HepG2 (cell line): ENCODE data around the gene SLC25A11. TPM values are rescaled to one million over a fixed set of nuclear protein-coding genes. Genes with fewer than 3 reads are reported as not detected.

ENCODE experiments used
- ARNT2 ChIP-seq: sonication (generic); formaldehyde crosslinking; IDR thresholded peaks from 2 replicates; pipeline ENCODE4 v1.8.0; 2022; ENCODE audit warnings: mild to moderate bottlenecking, low read depth, missing genetic modification reagents, moderate library complexity
- ATF1 ChIP-seq: IDR thresholded peaks from 2 replicates; pipeline ENCODE4 v1.6.1; 2016; ENCODE audit warnings: mild to moderate bottlenecking, control low read depth
- HDAC1 ChIP-seq: sonication (generic); formaldehyde crosslinking; IDR thresholded peaks from 2 replicates; pipeline ENCODE4 v1.5.1; 2020; ENCODE audit warnings: mild to moderate bottlenecking, missing genetic modification reagents
- HNF4A ChIP-seq: sonication (generic); formaldehyde crosslinking; IDR thresholded peaks from 2 replicates; pipeline ENCODE4 v1.4.0; 2020; ENCODE audit warnings: missing genetic modification reagents
- MTA1 ChIP-seq: sonication (generic); formaldehyde crosslinking; IDR thresholded peaks from 2 replicates; pipeline ENCODE4 v1.4.0; 2020; ENCODE audit warnings: missing genetic modification reagents, mild to moderate bottlenecking, borderline replicate concordance
- PRMT3 ChIP-seq: sonication (generic); formaldehyde crosslinking; IDR thresholded peaks from 2 replicates; pipeline ENCODE4 v1.8.1; 2022; ENCODE audit warnings: low read depth, mild to moderate bottlenecking, moderate library complexity, missing genetic modification reagents, borderline replicate concordance
- REPIN1 ChIP-seq: sonication (generic); formaldehyde crosslinking; IDR thresholded peaks from 2 replicates; pipeline ENCODE4 v1.8.0; 2022; ENCODE audit warnings: missing genetic modification reagents, low read depth, mild to moderate bottlenecking, borderline replicate concordance
- SOX5 ChIP-seq: IDR thresholded peaks from 2 replicates; pipeline ENCODE4 v1.6.1; 2016; ENCODE audit warnings: borderline replicate concordance
- TBX2 ChIP-seq: sonication (generic); formaldehyde crosslinking; IDR thresholded peaks from 2 replicates; pipeline ENCODE4 v1.5.0; 2020; ENCODE audit warnings: missing genetic modification reagents, mild to moderate bottlenecking, borderline replicate concordance
- ZNF24 ChIP-seq: fragments of 450-650 bp; IDR thresholded peaks from 2 replicates; pipeline ENCODE4 v1.6.1; 2017; ENCODE audit warnings: antibody characterized with exemption, mild to moderate bottlenecking
- ZNF329 ChIP-seq: sonication (generic); formaldehyde crosslinking; IDR thresholded peaks from 2 replicates; pipeline ENCODE4 v1.9.0; 2021; ENCODE audit warnings: low read depth, mild to moderate bottlenecking, missing genetic modification reagents
- ZNF746 ChIP-seq: sonication (generic); formaldehyde crosslinking; IDR thresholded peaks from 2 replicates; pipeline ENCODE4 v1.8.0; 2022; ENCODE audit warnings: mild to moderate bottlenecking, missing genetic modification reagents
- ZNF773 ChIP-seq: sonication (generic); formaldehyde crosslinking; IDR thresholded peaks from 2 replicates; pipeline ENCODE4 v1.4.0; 2020; ENCODE audit warnings: missing genetic modification reagents, borderline replicate concordance
- ZNF784 ChIP-seq: sonication (generic); formaldehyde crosslinking; IDR thresholded peaks from 2 replicates; pipeline ENCODE4 v1.5.1; 2020; ENCODE audit warnings: missing genetic modification reagents, mild to moderate bottlenecking, borderline replicate concordance
- ZSCAN5A ChIP-seq: sonication (generic); formaldehyde crosslinking; IDR thresholded peaks from 2 replicates; pipeline ENCODE4 v1.8.0; 2022; ENCODE audit warnings: mild to moderate bottlenecking, missing genetic modification reagents, borderline replicate concordance
- polyA plus RNA-seq, 8 experiments: library from polyadenylated mRNA; depleted of rRNA in 3 of 8; stranded (reverse) in 7 of 8; unstranded in 1 of 8; fragments of >200 nt; fragmentation: Illumina TruSeq in 4 of 8; extraction: Trizol in 4 of 8; gene quantifications; 2 replicates each; pipeline versions ENCODE4 v1.2.1 to v1.2.3, GENCODE V29; 2011 to 2016; ENCODE audit warnings: low read depth in 4 of 8, missing spikeins in 1 of 8, mixed read lengths in 1 of 8; ENCODE audit not compliant: insufficient read depth in 1 of 8
- total RNA-seq, 5 experiments: library from RNA; depleted of rRNA; stranded (reverse); fragments of >200 nt; fragmentation: Illumina TruSeq; extraction: Trizol; gene quantifications; 2 replicates each; pipeline ENCODE4 v1.2.3, GENCODE V29; 2016; ENCODE audit warnings: low read depth in 1 of 5
- TF ChIP-seq, protein P1 (sequence below): sonication (generic); formaldehyde crosslinking; IDR thresholded peaks from 2 replicates; pipeline ENCODE4 v1.5.0; 2020; ENCODE audit warnings: mild to moderate bottlenecking, missing genetic modification reagents
- TF ChIP-seq, protein P2 (sequence below): sonication (generic); formaldehyde crosslinking; IDR thresholded peaks from 2 replicates; pipeline ENCODE4 v1.9.0; 2021; ENCODE audit warnings: missing genetic modification reagents, borderline replicate concordance
- TF ChIP-seq, protein P3 (sequence below): IDR thresholded peaks from 2 replicates; pipeline ENCODE4 v1.6.1; 2012; ENCODE audit warnings: inconsistent platforms
- TF ChIP-seq, protein P4 (sequence below): sonication (generic); formaldehyde crosslinking; IDR thresholded peaks from 2 replicates; pipeline ENCODE4 v1.8.0; 2022; ENCODE audit warnings: missing genetic modification reagents, mild to moderate bottlenecking, inconsistent platforms, borderline replicate concordance

The SLC25A11 gene
- total and polyA plus RNA-seq, 2 of the 13 experiments (the other 11 are each of a cell fraction or from before 2014, with no cell fraction given), result 35.4 to 47.2 TPM

DNA sequence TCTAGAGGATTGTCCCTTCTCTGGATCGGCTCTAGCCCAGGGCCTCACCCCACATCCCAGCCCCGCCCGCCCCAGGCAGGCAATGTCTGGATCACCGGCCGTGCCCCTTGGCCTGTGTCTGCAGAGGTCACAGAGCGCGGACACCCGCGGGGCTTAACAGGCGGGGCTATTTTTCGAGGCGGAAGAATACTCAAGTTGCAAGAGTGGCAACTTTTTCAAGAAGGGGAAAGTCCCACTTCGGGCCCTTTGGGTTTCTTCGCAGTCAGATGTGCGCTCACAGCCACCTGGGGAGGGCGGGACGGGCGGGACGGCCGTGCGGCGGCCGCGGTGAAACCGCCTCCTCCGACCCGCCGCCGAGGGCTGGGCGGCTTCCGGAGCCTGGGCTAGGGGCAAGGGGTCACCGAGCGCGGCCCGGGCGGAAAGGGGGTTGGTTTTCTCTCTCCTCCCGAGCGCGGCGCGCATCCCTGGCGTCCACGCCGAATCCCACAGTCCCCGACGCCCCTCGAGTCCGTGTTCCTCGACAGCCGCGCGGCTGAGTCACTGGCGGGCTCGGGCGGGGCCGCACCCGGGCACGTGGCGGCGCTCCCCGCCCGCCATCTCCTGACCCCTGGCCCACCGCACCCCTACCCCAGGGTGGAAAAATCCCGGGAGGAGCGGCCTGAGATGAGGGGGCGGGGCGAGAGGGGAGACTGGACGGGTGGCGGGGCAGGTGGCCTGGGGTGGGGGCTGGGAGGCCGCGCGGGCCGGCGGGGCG lies 9.7 kb upstream of the SLC25A11 start (continued):
- TF ChIP-seq, protein P1, sequence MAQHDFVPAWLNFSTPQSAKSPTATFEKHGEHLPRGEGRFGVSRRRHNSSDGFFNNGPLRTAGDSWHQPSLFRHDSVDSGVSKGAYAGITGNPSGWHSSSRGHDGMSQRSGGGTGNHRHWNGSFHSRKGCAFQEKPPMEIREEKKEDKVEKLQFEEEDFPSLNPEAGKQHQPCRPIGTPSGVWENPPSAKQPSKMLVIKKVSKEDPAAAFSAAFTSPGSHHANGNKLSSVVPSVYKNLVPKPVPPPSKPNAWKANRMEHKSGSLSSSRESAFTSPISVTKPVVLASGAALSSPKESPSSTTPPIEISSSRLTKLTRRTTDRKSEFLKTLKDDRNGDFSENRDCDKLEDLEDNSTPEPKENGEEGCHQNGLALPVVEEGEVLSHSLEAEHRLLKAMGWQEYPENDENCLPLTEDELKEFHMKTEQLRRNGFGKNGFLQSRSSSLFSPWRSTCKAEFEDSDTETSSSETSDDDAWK, result no peak
- TF ChIP-seq ARNT2, result 0 out of 2 replicates have a peak, but pooled peaks have one; percentile 45
- peak; percentile 72; the same call in 1 of the 2 replicates for TF ChIP-seq ZNF329 (CRISPR knock-in tag)
- TF ChIP-seq ZNF24, result no peak
- TF ChIP-seq ZNF746 (CRISPR knock-in tag), result peak; percentile 89
- peak; percentile 60; the same call in 1 of the 2 replicates for TF ChIP-seq TBX2 (CRISPR knock-in tag)
- TF ChIP-seq, protein P2, sequence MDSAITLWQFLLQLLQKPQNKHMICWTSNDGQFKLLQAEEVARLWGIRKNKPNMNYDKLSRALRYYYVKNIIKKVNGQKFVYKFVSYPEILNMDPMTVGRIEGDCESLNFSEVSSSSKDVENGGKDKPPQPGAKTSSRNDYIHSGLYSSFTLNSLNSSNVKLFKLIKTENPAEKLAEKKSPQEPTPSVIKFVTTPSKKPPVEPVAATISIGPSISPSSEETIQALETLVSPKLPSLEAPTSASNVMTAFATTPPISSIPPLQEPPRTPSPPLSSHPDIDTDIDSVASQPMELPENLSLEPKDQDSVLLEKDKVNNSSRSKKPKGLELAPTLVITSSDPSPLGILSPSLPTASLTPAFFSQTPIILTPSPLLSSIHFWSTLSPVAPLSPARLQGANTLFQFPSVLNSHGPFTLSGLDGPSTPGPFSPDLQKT, result no peak
- TF ChIP-seq ZSCAN5A (CRISPR knock-in tag), result peak; percentile 80; the same call in 1 of the 2 replicates
- TF ChIP-seq, protein P3, sequence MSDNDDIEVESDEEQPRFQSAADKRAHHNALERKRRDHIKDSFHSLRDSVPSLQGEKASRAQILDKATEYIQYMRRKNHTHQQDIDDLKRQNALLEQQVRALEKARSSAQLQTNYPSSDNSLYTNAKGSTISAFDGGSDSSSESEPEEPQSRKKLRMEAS, result peak; percentile 97
- peak; percentile 58; the same call in 1 of the 2 replicates for TF ChIP-seq MTA1 (CRISPR knock-in tag)
- peak; percentile 35 for TF ChIP-seq HNF4A
- TF ChIP-seq, protein P4, sequence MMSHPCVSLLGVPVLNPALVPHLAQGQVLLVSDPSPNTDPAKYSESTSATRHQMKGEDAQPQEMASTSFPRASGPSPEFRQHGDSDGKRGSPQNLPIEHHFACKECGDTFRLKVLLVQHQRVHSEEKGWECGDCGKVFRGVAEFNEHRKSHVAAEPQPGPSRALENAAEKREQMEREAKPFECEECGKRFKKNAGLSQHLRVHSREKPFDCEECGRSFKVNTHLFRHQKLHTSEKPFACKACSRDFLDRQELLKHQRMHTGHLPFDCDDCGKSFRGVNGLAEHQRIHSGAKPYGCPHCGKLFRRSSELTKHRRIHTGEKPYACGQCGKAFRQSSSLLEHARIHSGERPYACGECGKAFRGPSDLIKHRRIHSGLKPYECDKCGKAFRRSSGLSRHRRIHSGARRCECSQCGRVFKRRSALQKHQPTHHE, result 0 out of 2 replicates have a peak, but pooled peaks have one; percentile 58
- TF ChIP-seq HDAC1 (CRISPR knock-in tag), result 0 out of 2 replicates have a peak, but pooled peaks have one; percentile 50
- TF ChIP-seq ATF1 (CRISPR knock-in tag), result no peak
- no peak for TF ChIP-seq PRMT3 (CRISPR knock-in tag)
- TF ChIP-seq ZNF784 (CRISPR knock-in tag), result peak; percentile 67; the same call in 1 of the 2 replicates
- no peak for TF ChIP-seq ZNF773 (CRISPR knock-in tag)
- TF ChIP-seq REPIN1, result 0 out of 2 replicates have a peak, but pooled peaks have one; percentile 10
- TF ChIP-seq SOX5 (CRISPR knock-in tag), result peak; percentile 22; the same call in 1 of the 2 replicates
